RWPE1 (cell line): ENCODE results near the gene PPP1R9B.
A peak's percentile ranks its signal among the peaks of the same experiment; 100 is the strongest.

Source experiments
- CTCF ChIA-PET: fragments of 350-600 bp; sonication (Branson Sonifier 250); formaldehyde crosslinking; extraction: SDS; loops from one replicate; lab custom pipeline; 2021; lab: Yijun Ruan, JAX
- POLR2A ChIA-PET: fragments of 400-600 bp; formaldehyde crosslinking; extraction: SDS; loops from one replicate; lab custom pipeline; 2020; ENCODE audit warnings: antibody characterized with exemption; ENCODE audit not compliant: low non-redundant PET; lab: Yijun Ruan, JAX
- DNase-seq: peaks from one replicate; pipeline ENCODE4 v3.0.0; 2012; ENCODE audit warnings: low spot score
- H3K27ac ChIP-seq: fragments of 450-650 bp; 2 replicates; pipeline ENCODE4 v1.5.1; 2017
- TF ChIP-seq, protein P1 (sequence below): fragments of 450-650 bp; conservative IDR thresholded peaks from 2 replicates; pipeline ENCODE4 v1.5.1; 2017; ENCODE audit warnings: low read depth, mild to moderate bottlenecking

PPP1R9B gene

DNA sequence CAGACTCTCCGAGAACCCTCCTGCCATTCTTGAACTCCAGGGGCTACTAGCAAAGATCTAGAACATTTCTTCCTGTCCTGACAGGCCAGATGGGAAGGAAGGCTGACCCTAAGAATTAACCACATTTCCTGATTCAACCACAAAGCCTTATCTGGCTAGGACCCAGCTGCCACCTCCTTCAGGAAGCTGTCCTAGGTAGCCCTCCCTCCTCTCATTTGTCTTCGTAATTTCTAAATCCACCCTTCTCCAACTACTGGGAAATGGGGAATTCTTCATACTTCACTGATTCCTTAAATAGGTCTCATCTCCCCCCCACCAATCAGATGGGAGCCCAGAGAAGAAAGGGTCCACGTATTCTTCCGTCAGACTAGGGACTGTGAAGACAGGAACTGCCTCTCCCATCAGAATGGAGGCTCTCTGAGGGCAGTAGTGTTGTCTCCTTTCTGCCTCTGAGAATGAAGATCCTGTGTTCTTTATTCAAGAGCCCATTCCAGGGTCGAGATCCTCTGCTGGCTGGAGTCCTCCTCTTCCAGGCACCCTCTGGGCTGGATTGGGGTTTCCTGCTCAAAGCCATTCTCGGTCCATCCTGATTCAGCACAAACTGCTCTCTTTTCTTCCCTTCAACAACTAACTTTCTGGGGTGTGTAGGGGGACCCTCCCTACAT lies 22.6 kb downstream of the PPP1R9B start:
- POLR2A ChIA-PET, result no interaction called here
- CTCF ChIA-PET, result no interaction called here
- H3K27ac ChIP-seq, result peak overlapping the region; percentile 28; the same call in 1 of the 2 replicates
- no peak for DNase-seq
- TF ChIP-seq, protein P1, sequence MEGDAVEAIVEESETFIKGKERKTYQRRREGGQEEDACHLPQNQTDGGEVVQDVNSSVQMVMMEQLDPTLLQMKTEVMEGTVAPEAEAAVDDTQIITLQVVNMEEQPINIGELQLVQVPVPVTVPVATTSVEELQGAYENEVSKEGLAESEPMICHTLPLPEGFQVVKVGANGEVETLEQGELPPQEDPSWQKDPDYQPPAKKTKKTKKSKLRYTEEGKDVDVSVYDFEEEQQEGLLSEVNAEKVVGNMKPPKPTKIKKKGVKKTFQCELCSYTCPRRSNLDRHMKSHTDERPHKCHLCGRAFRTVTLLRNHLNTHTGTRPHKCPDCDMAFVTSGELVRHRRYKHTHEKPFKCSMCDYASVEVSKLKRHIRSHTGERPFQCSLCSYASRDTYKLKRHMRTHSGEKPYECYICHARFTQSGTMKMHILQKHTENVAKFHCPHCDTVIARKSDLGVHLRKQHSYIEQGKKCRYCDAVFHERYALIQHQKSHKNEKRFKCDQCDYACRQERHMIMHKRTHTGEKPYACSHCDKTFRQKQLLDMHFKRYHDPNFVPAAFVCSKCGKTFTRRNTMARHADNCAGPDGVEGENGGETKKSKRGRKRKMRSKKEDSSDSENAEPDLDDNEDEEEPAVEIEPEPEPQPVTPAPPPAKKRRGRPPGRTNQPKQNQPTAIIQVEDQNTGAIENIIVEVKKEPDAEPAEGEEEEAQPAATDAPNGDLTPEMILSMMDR, result no peak

DNA sequence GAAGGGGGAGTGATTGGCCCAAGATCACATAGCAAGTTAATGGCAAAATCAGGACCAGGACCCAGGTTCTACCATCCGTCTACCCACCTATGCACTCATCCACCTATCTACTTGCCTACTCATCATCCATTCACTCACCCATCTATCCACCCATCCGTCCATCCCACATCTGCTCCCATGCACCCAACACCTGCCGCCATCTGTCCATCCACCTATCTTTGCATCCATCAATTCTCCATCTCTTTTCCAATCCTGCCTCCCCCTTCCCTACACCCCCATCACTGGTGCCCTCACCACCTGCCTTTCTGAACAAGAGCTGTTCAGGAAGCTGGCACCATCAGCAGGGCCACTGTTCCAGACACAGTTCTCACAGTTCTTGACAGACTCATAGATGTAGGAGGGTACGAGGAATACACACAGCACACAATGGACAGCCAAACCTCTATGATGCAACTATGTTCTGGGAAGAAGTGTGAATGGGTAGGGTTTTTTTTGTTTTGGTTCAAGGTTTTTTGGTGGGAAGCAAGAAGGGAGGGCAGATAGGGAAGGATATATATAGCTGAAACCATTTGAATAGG lies 25.0 kb downstream of the PPP1R9B start:
- ChIA-PET POLR2A (no interaction called here), CTCF (interaction anchor here (1.0 kb wide), 1 partner anchor 15 kb away, joined by 3 read pairs; no protein-coding TSS in a partner anchor)
- no peak overlapping the region for H3K27ac ChIP-seq
- no peak for DNase-seq
- TF ChIP-seq, protein P1, result no peak

- DNase-seq, result no peak
- CTCF ChIA-PET, result interaction anchor here (0.6 to 1.5 kb wide), 3 partner anchors 11 to 38 kb away, joined by 3 to 6 read pairs (median 4); no protein-coding TSS in a partner anchor
- POLR2A ChIA-PET, result no interaction called here
- TF ChIP-seq, protein P1, result no peak
- H3K27ac ChIP-seq, result no peak overlapping the region
Observed at GRCh38 chr17:50123649-50124349, 26.7 kb downstream of the PPP1R9B start.

DNA sequence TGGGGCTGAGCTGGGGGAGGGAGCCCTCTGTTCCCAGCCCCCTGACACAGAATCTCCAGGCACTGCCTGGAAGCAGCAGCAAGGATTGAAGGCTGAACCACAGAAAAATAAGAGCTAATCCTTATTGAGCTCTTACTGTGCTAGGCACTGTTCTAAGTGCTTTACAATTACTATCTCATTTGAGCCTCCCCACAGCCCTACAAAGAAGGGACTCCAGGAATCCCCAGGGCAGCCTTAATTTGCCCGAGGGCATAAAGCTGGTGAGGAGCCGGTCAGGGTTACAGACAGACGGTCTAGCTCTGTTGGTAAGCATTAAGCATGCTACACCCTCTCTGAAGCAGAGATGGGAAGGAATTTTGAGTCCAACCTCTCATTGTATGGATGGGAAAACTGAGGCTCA lies 27.5 kb downstream of the PPP1R9B start:
- no peak overlapping the region for H3K27ac ChIP-seq
- CTCF ChIA-PET, result interaction anchor here (1.0 to 1.5 kb wide), 2 partner anchors 16 to 39 kb away, joined by 3 to 6 read pairs; no protein-coding TSS in a partner anchor

DNA sequence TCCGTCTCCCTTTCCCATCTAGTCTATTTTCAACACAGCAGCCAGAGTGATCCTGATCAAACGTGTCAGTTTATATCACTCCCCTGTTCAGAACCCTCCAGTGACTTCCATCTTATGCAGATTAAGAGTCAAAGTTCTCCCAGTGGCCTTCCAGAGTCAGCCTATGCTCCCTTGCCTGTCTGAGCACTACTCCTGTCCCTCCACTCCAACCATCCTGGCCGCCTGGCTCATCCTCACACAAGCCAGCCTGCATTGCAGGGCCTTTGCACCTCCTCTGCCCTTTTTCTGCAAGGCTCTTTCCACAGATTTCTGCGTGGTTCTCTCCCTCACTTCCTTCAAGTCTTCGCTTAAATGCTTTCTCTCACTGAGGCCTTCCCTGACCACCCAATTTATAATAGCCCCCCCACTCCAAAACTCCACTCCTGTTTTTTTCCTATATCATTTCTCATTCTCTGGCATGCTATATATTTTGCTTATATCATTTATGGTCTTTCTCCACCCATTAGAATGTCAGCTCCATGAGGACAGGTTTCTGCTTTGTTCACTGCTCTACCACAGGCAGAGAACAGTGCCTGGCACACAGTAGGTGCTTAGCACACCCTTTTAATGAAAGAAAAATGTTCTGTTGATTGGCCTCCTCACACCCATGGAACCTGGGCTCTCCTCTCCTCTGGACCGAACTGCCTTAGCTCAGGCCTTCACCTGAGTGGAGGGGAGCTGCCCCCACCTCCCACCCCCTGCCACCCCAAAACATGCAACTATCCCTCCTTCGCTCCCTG lies 29.8 kb downstream of the PPP1R9B start:
- TF ChIP-seq, protein P1, result no peak
- POLR2A ChIA-PET, result no interaction called here
- H3K27ac ChIP-seq, result no peak overlapping the region
- CTCF ChIA-PET, result no interaction called here
- DNase-seq, result no peak

More for the DNA sequence above, 27.5 kb downstream of the PPP1R9B start:
- DNase-seq, result no peak
- TF ChIP-seq, protein P1, result no peak
- POLR2A ChIA-PET, result no interaction called here

- POLR2A ChIA-PET, result no interaction called here
- CTCF ChIA-PET, result interaction anchor here (0.9 kb wide), 1 partner anchor 10 kb away, joined by 3 read pairs; no protein-coding TSS in a partner anchor
- TF ChIP-seq, protein P1, result no peak
- H3K27ac ChIP-seq, result no peak overlapping the region
- no peak for DNase-seq
Observed at GRCh38 chr17:50118828-50119218, 31.7 kb downstream of the PPP1R9B start.
